ENCODE measurements around the gene TIGD6. TPM values are rescaled to one million over a fixed set of nuclear protein-coding genes. Genes with fewer than 3 reads are reported as not detected.
"Not testable (repeated sequence)": the region's sequence is repeated elsewhere in the genome, so short reads cannot be mapped to it uniquely, and the experiment has no call there.

Gene TIGD6
- 2.7 TPM for total RNA-seq
- long read RNA-seq, full-length matches to known transcripts = 7 of 9 reads
- long read RNA-seq, partial matches to known transcripts = 0 of 9 reads
- long read RNA-seq, other reads (novel, unspliced or antisense) = 2 of 9 reads

DNA sequence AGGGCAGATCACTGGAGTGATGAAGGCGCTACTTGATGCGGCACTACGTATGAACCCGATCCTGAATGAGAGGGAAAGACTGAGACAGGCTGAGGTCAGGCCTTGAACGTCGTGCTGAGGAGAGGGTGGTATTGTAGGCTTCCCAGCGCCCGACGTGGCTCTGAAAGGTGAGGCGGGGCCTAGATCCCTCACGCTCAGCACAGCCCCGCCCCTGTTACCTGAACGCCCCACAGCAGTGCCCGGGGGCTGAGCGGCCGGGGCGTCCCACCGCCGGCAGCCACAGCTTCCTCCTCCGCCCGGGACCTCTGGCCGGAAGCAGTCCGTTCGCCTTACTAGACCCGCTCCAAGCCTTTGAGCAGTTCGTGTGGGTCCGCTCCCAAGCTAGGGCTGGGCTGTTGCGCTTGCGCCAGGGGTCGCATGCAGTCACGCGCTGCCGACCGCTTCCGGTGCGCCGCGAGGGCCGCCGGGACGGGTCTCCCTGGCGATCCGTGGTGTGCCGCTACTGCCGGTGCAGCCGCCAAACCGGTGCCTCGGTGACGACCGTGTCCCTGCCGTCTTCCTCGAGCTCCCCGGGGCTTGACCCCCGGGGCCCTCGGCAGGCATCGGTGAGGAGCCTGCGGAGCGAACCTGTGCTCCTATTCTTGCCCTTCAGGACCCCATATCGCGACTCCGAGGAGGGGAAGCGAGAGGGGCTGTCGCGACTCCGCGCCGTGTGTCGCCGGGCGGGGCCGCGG is at the start of gene TIGD6, which contains the start of gene HMGXB3:
TIGD6 (minus strand) TSS at position 399 of the 734 bp plus-strand sequence. CDS start 4,306 bp downstream, outside the sequence.
HMGXB3 (plus strand) TSS at position 484 of the 734 bp plus-strand sequence. CDS start 4,114 bp downstream, outside the sequence.
- DNase-seq (ENCODE audit: low spot score) = peak; percentile 95
- intact Hi-C loops (cut with DNase I) = no loop called here

DNA sequence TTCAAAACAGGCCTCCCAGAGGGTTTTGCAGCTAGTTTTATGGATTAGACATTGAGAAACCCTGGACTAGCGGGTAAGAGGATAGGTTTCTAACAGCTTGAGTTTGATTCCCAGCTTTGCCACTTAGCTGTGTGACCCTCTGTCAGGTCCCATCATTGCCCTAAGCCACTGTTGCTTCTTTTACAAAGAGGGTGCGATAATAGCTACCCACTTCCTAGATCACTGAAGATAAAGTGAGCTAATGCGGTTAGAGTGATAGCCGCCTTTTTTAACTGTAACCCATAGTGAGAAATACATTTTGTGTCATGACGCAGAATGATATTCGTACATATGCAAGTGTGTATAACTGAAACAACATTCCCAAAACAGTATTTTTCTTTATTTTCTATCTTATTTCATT is 45.6 kb upstream of the TIGD6 start:
- intact Hi-C loops (cut with DNase I) = no loop called here
- no peak for DNase-seq (ENCODE audit: low spot score)

DNA sequence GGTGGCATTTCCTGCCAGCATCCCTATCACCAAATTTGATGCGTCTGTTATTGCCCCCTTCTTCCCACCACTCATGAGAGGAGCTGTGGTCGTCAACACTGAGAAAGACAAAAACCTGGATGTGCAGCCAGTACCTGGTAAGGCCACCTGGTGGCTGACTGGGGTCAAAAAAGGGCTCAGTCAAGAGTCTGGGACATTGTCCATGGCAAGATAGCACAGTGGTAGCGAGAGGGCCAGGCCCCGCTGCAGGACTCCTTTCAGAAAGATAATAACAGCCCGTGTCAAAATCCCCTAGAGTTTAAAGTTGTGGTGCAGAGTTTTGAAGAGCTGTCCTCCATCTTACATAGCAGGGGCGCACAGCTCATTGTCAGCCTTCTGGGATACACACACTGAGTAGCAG is 45.1 kb upstream of the TIGD6 start:
- intact Hi-C loops (cut with DNase I) = no loop called here
- no peak for DNase-seq (ENCODE audit: low spot score)

DNA sequence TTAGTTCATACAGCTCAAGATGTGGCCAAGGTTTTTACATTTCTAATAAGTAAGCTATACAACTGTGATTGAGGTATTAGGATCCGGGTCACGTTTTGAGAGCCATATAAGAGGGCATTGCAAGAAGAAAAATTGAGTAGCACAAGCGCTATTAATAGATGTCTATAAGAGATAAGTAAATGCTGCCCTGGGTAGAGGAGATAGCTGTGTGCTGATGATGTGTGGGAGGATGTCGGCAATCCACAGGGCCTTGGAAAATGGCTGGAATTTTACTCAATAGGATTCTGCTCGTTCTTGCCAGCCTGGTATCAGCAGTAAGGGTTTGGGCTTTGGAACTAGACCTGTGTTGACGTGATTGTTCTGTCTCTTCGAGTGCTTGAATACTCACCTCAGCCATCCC is 44.3 kb upstream of the TIGD6 start:
- intact Hi-C loops (cut with DNase I) = no loop called here
- no peak for DNase-seq (ENCODE audit: low spot score)

DNA sequence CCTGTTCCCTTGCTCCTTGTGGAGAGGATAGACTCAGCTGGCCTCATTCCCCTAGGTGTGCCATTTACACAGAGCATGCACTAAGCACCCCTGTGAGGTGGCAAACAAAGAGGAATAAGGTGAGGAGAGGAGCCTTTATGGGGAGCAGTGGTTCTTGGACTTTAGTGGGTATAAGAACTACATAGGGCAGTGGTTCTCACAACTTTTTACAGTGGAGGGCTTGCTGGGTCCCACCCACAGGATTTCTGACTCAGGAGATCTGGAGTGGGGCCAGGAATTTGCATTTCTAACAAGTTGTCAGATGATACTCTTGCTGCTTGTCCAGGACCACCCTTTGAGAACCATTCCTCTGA is 43.9 kb upstream of the TIGD6 start:
- intact Hi-C loops (cut with DNase I) = no loop called here
- DNase-seq (ENCODE audit: low spot score) = no peak

DNA sequence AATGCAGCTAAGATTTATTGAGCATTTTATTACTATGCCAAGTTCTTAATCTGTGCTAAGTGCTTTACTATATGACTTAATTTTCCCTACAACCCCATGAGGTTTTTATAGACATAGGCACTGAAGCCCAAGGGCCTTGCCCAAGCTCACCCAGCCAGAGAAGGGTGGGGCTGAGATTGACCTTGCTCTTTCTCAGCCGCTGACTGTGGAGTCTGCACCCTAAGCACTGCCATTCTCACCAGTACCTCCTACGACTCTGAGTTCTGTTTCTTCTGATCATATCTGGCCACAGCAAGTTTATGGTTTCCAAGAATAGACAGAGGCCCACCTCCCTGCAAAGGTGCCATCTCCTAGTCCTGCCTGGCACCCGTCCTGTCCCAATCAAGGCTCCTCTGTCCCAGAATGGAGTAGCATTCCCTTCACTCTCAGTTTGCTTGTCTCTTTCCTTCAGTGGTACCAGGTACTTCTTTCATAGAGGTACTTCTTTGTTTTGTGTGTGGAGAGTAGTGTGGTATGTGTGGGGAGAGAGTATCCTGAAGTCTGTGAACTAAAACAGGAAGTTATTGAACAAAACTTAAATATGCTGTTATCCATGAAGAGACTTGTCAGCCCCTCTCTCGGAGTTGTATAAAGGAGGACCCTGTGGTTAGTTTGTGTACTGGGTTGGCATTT is 43.3 kb upstream of the TIGD6 start:
- no peak for DNase-seq (ENCODE audit: low spot score)
- intact Hi-C loops (cut with DNase I) = no loop called here

DNA sequence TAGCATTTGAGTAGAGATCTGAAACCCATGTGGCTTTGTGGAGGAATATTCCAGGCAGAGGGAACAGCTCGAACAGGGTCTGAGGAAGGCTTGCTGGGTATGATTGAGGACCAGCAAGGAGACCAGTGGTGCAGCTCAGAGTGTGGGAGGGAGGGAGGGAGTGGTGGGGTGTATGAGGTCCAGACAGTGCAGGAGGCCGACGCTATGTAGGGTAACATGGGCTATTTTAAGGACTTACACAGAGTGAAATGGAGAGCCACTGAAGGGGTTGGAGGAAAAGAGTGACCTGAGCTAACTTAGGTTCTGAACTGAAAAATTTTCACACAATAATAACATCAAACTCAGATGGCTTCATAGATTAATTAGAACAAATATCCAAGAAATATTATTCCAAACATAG is 42.0 kb upstream of the TIGD6 start:
- no peak for DNase-seq (ENCODE audit: low spot score)
- intact Hi-C loops (cut with DNase I) = no loop called here

DNA sequence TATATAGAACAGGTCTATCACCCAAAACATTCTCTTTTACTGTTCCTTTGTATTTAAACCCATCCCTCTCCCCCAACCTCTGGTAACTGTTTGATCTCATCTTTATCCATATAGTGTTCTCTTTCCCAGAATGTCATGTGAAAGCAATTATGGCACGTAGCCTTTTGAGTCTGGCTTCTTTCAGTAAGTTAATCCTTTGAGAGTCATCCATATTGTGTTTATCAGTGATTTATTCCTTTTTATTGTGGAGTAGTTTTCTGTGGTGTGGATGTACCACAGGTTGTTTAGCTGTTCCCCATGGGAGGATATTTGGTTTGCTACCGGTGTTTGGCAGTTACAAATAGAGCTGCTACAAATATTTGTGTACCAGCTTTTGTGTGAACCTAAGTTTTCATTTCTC is 38.1 kb upstream of the TIGD6 start:
- intact Hi-C loops (cut with DNase I) = no loop called here
- no peak for DNase-seq (ENCODE audit: low spot score)

DNA sequence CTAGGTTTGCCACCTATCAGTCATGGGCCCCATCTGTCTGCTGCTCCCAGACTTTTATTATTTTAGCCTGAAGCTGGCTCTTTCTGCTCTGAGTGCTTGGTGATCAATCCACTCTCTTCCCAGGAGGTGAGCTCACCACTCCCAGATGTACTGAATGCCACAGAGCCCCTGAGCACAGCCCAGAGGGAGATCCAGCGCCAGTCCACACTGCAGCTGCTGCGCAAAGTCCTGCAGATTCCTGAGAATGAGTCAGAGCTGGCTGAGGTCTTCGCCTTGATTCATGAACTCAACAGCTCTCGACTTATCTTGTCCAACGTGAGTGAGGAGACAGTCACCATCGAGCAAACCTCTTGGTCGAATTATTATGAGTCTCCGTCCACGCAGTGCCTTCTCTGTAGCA is 36.1 kb upstream of the TIGD6 start:
- intact Hi-C loops (cut with DNase I) = no loop called here
- DNase-seq (ENCODE audit: low spot score) = no peak

DNA sequence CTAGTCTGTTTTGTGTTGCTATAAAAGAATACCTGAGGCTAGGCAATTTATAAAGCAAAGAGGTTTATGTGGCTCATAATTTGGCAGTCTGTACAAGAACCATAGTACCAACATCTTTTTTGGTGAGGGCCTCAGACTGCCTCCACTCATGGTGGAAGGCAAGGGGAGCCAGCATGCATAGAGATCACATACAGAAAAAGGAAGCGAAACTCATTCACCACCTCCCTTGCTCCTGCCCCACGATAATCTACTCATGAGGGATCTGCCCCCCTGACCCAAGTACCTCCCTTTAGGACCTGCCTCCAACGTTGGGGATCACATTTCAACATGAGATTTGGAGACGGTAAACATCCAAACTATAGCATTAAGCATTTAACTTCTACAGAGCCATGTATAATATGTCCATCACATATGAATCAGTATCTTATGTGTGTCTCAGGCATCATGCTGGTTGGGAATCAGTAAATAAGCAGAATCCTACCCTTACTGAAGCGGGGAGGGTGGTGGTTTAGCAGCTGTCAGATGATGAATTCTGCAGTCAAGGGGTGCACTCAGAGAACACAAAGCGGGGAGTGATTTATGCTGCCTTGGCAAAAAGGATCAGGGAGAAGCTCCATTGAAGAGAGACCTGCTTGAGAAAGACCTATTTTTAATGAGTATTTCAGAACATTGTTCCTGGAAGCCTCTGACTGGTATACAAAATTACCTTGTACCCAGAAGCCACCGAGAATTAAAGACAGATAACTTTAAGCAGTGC is 34.9 kb upstream of the TIGD6 start:
- no peak for DNase-seq (ENCODE audit: low spot score)
- intact Hi-C loops (cut with DNase I) = no loop called here

DNA sequence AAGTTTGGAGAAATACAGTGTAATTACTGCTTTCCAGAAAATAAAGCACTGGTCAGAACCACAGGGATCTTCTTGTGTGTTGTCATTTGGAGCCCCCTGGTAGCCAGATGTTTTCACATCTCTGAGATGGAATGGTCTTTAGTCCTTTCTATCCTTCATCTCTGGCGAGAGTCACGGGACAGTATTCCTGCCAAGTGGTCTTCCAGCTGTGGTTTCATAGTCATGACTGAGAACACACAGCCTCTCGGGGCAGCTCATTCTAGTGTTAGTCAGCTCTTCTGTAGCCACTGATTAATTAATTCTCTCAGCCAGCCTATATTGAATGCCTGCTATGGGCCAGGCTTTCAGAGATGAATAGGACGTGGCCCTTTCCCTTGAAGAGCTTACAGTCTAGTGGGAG is 34.2 kb upstream of the TIGD6 start:
- intact Hi-C loops (cut with DNase I) = no loop called here
- no peak for DNase-seq (ENCODE audit: low spot score)

DNA sequence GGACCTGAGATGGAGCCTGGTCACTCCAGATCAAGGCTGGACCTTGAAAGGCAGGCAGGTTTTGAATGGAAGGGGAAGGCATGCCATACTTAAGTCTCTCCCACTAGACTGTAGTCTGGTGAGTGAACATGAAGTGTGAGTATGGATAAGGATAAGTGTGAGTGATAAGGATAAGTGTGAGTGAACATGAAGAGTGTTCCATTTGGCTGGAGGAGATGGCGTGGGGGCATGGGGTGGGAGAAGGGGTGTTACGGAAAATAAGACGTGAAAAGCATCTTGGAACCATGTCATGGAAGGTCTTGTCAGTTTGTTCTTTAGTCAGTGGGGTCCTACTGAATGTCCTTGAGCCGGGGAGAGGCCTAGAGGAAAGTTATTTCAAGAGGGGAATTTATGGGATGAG is 32.9 kb upstream of the TIGD6 start:
- no peak for DNase-seq (ENCODE audit: low spot score)
- intact Hi-C loops (cut with DNase I) = no loop called here

DNA sequence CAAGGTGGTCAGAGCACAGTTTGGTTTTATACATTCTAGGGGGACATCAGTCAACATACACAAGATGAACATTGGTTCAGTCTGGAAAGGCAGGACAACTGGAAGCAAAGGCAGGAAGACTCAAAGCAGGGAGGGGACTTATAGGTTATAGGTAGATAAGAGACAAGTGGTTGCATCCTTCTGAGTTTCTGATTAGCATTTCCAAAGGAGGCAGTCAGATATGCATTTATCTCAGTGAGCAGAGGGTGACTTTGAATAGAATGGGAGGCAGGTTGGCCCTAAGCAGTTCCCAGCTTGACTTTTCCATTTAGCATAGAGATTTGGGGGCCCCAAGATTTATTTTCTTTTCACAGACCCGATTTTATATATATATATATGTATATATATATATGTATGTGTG is 27.6 kb upstream of the TIGD6 start:
- intact Hi-C loops (cut with DNase I); DNase-seq (ENCODE audit: low spot score): not testable (repeated sequence)

DNA sequence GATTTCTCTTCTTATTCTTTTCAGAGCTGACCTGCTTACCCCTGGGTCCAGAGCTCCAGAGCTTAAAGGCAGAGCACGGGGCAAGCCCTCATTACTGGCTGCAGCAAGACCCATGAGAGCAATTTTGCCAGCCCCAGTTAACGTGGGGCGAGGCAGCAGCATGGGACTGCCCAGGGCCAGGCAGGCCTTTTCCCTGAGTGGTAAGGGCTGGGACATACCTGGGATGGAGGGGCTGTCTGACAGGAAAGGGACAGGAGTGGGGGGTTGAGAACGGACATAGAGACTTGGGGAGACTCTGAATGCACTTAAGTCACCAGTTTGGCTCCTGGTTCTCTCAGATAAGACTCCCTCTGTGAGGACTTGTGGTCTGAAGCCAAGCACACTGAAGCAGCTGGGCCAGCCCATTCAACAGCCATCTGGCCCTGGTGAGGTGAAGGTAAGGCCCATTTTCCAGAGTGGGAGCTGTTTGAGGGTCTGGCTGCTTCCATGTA is 26.3 kb upstream of the TIGD6 start:
- intact Hi-C loops (cut with DNase I) = no loop called here
- DNase-seq (ENCODE audit: low spot score) = no peak

DNA sequence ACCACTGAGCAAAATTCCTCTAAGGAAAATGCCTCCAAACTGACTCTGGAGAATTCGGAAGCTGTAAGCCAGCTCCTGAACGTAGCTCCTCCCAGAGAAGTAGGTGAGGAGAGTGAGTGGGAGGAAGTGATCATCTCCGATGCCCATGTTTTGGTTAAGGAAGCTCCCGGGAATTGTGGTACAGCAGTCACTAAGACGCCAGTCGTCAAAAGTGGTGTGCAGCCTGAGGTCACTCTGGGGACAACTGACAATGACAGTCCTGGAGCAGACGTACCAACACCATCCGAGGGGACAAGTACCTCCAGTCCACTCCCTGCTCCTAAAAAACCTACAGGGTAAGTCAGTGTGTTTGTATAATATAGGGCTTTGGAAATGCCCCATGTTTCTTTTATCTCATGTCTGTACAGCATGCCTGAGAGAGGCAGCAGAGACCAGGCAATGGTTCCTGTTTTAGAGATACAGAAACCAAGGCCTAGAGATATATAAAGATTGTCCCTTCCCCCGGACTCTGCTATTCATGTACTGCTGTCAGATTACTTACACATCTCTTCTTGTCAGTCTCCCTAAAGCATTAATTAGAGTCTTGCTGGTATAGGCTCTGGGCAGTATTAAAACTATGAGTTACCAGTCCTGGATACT is 24.0 kb upstream of the TIGD6 start:
- intact Hi-C loops (cut with DNase I) = loop anchor here (2.0 kb wide), 1 partner anchor 194 kb away; no protein-coding TSS in a partner anchor
- no peak for DNase-seq (ENCODE audit: low spot score)

DNA sequence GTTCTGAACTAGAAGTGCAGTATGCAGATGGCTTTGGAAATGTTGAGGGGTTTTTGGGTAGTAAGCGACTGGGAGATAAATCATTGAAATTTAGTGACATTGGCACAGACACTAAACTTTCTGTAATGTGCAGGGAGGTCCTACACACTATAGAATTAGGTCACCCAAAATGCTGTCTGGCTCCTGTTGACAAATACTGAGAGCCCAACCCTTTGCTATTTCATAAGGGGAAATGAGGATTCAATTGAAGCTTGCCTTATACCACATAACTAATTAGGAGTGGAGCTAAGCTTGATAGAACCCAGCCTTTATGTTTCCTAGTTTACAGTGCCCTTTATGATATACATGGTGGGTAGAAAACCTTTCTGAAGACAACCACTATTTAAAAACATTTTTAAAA is 22.7 kb upstream of the TIGD6 start:
- intact Hi-C loops (cut with DNase I) = no loop called here
- DNase-seq (ENCODE audit: low spot score) = no peak

DNA sequence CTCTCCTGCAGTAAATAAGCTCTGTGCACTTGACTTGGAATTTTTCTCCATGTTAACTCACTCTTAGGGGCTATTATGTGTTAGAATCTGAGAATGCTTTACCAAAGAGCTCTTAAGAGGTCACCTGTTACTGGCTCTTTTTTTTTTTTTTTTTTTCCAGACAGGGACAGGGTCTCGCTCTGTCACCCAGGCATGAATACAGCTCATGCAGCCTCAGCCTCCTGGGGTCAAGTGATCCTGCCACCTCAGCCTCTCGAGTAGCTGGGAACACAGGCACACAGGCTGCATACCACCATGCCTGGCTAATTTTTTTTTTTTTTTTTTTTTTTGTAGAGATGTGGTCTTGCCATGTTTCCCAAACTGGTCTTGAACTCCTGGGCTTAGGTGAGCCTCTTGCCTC is 22.2 kb upstream of the TIGD6 start:
- intact Hi-C loops (cut with DNase I) = no loop called here
- DNase-seq (ENCODE audit: low spot score) = no peak

DNA sequence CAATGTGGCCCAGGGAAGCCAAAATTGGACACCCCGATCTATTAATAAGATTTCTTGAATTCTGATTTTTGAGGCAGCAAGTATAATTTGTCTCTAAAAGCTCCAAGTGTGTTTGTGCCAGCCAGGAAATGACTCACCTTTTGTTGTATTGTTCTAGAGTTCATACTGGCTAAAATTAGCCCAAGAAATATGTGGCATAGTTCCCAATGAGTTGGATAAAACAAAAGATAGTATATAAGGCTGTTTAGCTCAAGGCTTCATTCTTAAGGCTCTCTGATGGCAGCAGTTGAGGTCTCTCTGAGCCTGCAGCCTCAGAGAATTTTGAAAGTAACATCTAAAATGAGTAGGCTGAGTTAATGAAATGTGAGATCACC is 21.7 kb upstream of the TIGD6 start:
- intact Hi-C loops (cut with DNase I) = no loop called here
- no peak for DNase-seq (ENCODE audit: low spot score)

DNA sequence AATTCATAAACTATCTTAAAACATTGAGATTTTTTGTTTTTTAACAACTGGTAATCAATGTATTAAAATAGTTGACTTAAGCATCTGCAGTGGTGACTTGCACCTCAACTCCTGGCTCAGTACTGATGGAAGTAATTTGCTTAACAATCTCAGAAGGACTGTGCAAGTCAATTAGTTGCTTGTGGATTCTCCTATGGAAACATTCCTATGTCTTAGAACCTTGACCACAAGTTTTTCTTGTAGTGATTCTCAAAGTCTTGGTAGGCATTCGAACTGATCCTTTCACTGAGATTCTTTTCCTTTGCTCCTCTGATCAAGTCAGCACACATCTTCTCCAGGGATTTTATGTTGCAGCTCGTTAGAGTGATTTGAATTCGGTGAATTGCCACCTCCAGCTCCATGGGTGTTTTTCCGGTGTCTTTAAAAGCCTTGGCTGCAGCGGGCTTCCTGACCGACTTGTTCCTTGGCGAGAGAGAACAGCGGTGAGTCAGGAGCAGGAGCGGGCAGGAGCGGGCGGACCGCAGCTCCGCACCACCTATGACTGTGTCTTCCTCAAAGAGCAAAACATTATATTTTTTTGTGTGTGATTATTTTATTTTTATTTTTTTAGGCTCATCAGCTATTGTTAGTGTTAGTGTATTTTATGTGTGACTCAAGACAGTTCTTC is 21.2 kb upstream of the TIGD6 start:
- intact Hi-C loops (cut with DNase I) = no loop called here
- no peak for DNase-seq (ENCODE audit: low spot score)

Data from cardiac septum (tissue), 1 donor.